KBM-7 (cell line): ENCODE measurements around the gene RNF151.
"Not testable (repeated sequence)": the region's sequence is repeated elsewhere in the genome, so short reads cannot be mapped to it uniquely, and the experiment has no call there.

Source experiments
- DNase-seq: peaks from one replicate; pipeline ENCODE4 v3.0.0-alpha.2; 2015
- in situ Hi-C: fragments of 300-500 bp; cut with MboI; formaldehyde crosslinking; loops from 2 replicates; pipeline ENCODE4 v1.14.3; 2020; ENCODE audit warnings: low sequenced_read_pairs, low pct_unique_long_range_greater_than_20kb, mixed read lengths

RNF151 gene, protein sequence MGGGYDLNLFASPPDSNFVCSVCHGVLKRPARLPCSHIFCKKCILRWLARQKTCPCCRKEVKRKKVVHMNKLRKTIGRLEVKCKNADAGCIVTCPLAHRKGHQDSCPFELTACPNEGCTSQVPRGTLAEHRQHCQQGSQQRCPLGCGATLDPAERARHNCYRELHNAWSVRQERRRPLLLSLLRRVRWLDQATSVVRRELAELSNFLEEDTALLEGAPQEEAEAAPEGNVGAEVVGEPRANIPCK

DNA sequence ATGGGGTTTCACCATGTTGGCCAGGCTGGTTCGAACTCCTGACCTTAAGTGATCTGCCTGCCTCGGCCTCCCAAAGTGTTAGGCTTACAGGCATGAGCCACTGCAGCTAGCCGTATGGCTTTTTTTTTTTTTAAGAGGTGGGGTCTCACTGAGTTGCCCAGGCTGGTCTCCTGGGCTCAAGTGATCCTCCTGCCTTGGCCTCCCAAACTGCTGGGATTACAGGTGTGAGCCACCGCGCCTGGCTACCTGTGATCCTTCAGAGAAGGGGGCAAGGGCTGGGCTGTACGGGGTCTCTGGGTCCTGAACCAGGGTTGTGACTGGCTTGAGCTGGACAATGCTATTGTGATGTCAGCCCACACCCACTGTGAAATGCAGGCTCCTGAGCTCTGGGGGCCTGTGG is at the start of gene RNF151:
Gene RNF151, plus strand, starts transcription at position 397 of the 400 bp plus-strand sequence. CDS start 26 bp downstream, outside the sequence.
- no peak for DNase-seq
- in situ Hi-C loops = no loop called here

DNA sequence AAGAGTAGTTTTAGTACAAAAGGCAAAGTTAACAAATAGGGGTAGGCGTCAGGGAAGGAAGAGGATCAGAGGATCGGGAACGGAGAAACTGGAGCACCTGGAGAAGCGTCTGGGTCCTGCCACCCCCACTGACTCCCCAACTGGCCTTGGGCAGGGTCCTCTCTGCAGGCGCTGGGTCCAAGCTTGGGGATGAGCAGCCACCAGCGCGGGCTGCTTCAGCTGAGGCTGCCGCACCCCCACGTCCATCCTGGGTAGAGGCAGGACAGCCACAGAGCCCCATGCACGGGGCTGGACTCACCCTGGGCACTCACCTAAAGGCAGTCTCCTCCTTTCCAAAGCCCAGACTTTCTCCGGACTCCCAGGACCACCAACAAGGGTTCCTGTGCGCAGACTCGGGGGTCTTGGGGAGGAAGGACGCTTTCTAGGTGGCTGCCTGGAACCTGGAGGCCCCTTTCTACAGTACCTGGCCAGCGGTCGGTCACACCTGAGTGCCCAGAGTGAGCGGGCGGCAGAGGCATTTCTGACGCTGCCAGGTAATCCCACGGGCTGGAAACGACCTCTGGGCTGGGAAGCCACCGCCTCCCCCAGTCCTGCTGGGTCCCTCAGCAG is 49.5 kb upstream of the RNF151 start:
- in situ Hi-C loops = no loop called here

DNA sequence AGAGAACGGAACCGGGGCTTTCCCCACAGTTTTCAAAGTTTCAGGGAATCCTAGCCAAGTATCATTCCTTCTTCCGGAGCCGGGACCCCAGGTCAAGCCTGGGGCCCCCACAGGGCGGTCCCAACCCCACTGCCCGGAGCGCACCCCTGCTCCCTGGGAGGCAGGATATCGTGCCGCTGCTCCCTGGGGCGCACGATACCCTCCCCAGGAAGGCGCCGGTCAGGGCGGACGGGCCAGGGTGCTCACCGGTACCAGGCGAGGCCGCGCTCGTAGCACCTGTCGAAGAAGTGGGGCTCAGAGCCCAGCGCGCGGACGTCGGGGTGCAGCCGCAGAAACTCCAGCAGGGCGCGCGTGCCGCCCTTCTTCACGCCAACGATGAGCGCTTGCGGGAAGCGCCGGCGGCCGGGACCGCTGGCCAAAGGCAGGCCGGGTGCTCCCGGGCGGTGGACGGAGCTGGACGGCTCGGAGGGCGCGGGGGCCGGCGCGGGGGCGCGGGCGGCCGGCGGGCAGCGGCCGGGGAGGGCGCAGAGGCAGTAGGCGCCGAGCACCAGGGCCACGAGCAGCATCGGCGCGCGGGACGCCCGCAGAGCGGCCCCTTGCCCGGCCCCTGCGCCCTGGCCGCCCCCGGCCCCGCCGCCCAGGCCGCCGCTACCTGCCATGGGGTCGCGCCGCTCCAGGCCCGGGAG is 48.8 kb upstream of the RNF151 start:
- in situ Hi-C loops = no loop called here
- DNase-seq = no peak

More for the DNA sequence above, 49.5 kb upstream of the RNF151 start:
- DNase-seq = no peak

DNA sequence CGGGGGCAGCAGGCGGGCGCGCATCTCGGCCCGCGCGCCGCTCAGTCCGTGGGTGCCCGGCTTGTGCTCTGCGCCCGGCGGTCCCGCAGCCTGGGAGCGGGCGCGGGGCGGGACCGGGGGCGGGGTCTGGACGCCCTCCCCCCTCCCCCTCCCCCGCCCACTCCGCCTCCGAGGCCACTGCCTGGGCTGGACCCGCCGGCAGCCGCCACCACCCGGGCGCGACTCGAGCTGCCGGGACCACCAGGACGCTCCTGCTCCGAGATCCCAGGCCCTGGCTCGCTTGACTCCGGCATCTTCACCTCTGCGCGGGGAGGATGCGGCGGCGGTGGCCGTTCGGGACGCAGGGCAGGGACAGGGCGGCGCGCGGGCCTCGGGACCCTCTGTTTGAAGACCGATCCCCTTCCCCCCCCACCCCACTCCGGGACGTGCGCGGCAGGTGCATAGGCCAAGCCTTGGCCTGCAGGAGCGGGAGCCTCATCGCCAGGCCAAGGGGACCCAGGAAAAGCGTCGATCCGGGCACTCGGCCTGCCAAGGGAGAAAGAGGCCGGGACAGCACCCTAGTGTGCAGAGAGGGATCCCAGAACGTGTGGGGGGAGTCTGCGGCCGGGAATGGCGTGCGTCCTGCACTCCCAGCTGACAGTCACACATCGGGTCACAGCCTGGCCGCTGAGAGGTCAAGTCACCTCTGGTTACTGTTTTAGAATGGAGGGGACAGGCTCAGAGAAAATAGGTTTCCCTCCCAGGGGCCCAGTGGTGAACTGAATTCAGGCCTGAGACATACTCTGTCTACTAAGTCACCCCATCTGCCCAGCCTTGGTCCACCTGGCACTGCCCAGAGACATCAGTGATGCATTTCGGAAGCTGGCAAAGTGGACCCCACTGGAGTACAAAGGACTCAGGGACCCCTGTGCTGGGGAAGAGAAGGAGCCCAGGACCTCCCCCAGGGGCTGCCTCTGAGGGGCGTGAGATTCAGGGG is 48.0 kb upstream of the RNF151 start, which contains the start of gene HS3ST6:
Gene HS3ST6, minus strand, starts transcription at position 65 of the 976 bp plus-strand sequence. CDS start 92 bp downstream, outside the sequence.
- in situ Hi-C loops = no loop called here
- no peak for DNase-seq

DNA sequence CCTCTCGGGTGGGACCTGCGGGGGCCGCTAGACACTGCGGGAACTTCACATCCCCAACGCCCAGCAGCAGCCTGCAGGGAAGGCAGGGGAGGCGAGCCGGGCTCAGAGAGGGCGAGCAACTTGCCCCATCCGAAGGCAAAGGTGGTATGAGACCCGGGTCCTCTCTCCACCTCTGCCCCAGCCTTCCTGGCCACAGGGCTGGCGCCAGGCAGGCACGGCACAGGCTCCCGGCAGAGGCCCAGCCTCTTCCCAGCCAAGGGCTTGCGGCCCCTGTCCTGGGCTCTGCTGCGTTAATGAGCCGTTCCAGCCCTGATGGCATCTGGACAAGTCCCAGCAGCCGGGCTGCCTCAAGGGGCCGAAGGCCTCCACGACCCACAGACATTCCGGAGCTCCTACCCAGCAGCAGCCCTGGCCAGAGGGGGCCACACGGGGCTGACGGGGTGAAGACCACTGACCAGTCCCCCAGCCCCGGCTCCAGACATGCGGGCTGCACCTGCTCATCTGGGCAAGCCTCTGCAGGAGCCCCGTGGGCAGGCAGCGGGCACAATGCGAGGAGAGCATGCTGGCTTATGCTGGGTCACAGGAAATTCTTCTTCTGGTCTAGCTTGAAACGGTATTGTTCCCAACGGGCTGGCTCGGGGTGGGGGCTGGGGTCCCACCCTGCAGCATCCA is 47.2 kb upstream of the RNF151 start:
- in situ Hi-C loops = no loop called here
- DNase-seq = no peak

DNA sequence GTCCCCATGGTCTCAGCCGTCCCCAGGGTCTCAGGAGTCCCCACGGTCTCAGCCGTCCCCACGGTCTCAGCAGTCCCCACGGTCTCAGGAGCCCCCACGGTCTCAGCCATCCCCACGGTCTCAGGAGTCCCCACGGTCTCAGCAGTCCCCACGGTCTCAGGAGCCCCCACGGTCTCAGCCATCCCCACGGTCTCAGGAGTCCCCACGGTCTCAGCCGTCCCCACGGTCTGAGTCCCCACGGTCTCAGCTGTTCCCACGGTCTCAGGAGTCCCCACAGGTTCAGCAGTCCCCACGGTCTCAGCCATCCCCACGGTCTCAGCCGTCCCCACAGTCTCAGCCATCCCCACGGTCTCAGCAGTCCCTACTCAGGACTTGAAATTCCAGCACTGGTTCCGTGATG is 46.5 kb upstream of the RNF151 start:
- in situ Hi-C loops = not testable (repeated sequence)

DNA sequence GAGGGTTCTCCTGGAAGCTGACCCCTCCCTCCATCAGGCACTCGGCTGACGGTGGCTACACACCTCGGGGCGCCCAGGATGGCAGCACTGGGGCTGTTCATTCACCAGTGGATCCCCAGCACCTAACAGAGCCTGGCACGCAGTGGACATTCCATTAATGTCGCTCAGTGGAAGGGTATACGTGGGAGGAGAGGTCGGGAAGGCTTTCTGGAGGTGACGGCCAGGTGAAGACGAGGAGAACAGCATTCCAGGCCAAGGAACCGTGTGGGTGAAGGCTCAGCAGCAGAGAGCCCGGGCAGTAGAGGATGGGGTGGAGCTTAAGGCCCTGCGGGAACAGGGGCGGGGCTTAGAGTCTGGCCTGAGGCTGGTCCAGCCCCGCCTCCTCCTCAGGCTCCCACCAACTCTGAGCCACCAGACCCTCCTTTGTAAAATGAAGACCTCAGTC is 45.9 kb upstream of the RNF151 start:
- peak; percentile 63 for DNase-seq
- in situ Hi-C loops = no loop called here

More for the DNA sequence above, 46.5 kb upstream of the RNF151 start:
- DNase-seq = not testable (repeated sequence)

DNA sequence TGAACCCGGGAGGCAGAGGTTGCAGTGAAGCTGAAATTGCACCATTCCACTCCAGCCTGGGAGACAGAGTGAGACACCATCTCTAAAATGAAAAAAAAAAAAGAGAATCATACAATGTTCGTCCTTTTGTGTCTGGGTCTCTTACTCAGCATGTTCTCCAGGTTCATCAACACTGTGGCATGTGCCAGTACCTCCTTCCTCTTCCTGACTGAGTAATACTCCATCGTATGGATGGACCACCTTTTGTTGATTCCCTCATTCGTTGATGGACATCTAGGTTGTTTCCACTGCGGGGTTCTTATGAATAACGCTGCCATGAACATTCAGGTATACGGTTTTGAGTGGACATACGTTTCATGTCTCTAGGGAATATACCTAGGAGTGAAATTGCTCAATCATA is 44.3 kb upstream of the RNF151 start:
- no peak for DNase-seq
- in situ Hi-C loops = no loop called here

DNA sequence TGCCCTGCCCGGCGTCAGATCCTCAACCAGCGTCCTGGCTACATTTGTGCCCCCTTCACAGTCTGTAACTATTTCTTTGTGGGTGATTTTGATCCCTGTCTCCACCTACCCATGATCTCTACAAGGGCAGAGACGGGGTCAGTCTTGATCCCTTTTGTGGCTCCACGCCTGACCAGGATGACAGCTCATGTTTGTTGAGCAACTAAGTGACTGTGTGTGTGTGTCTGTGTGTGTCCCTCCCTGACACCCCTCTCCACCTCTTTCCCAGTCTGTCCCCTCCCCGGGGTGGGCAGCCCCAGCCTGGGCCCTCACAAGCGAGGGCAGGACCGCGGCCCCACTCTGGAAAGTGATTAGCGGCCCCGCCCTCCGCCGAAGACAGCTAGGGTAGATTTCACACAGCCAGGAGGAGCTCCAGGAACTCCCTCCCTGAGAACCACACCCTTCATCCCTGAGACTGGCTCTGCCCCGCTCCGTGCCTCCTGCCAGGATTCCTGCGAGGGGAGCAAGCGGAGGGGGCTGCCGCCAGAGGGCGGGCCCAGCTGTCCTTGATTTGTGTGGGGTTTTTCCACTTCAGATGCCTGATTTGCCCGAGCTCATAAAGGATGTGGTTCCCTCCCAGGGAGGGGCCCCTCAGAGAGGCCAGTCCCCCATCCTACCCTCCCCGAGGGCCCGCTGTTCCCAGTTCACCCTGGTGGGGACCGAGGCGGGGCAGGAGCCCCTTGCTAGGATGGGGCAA is 43.2 kb upstream of the RNF151 start:
- DNase-seq = no peak
- in situ Hi-C loops = no loop called here

DNA sequence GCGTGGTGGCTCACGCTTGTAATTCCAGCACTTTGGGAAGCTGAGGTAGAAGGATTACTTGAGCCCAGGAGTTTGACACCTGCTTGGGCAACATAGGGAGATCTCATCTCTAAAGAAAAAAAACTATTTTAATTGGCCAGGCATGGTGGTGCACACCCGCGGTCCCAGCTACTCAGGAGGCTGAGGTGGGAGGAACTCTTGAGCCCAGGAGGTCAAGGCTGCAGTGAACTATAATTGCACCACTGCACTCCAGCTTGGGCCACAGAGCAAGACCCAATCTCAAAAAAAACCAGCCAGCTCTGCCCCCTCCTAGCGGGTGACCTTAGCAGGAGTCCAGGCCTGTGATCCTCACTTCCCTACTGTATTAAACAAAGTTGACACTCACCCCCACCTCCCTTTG is 42.6 kb upstream of the RNF151 start:
- DNase-seq = no peak
- in situ Hi-C loops = no loop called here

DNA sequence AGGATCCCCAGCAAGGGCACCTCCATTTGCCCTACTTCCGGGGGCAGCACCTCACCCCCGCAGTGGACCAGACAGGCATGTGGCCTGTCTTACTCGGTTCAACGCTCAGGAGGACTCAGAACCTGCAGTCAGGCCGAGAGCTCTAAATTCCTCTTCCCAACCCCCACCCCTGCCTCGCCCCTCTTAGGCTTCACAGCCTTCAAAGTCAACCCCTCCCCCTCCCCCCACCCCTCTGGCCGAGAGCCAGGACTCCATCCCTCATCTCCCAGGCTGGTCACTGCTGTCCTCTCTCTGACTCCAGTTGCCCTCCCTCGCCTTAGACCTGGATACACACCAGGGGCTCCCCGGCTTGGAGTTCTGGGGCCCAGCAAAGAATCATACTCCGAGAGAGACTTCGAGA is 40.4 kb upstream of the RNF151 start:
- in situ Hi-C loops = no loop called here

DNA sequence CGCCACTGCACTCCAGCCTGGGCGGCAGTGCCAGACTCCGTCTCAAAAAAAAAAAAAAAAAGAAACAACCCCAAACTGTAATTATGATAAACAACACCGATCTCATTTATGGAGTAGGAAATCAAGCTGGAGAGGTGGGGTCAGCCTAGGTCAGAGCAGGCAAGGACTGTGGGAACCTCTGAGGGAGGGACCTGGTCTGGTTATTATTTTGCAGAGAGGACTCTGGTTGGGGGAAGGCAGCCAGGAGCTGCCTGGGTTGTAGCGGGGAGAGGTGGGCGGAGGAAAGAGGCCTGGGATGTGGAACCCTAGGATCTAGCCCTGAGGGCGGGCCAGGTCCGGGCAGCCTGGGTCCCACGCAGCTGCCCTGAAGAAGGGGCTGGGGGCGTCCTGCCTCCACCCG is 37.6 kb upstream of the RNF151 start:
- DNase-seq = no peak
- in situ Hi-C loops = no loop called here

More for the DNA sequence above, 40.4 kb upstream of the RNF151 start:
- no peak for DNase-seq

DNA sequence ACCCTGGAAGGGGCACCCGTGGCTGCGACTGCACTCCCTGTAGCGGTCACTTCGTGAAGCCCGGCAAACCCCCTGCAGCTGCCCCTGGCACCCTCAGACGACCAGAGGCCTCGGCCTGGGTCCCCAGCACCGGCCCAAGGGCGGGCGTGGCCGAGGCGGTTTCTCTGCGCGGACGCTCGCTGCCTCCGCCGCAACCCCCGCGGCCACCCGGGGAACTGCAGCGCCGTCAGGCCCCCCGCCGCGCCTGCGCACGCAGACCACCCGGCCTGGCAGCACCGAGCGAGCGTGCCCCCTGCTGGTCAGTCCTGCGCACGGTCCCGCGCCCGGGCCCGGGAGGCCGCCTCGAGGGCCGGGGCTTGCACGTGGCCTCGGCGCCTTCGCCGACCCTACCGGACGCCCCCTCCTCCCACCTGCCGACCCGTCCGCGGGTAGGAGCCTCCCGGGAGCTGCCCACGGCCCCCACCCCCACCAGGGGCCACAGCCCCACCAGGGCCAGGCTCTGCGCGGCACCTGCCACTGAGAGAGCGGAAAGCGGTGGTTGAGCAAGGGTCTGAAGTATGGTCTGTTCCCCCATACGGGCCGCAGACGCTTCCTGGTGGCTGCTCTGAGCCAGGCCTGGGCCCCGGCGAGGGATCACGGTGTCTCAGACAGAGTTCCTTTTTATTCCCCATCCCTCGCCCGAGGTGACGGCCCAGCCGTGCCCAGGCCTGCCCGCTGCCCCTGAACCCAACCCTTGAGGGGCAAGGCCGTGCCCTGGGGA is 36.9 kb upstream of the RNF151 start:
- in situ Hi-C loops = no loop called here
- peak; percentile 90 for DNase-seq

DNA sequence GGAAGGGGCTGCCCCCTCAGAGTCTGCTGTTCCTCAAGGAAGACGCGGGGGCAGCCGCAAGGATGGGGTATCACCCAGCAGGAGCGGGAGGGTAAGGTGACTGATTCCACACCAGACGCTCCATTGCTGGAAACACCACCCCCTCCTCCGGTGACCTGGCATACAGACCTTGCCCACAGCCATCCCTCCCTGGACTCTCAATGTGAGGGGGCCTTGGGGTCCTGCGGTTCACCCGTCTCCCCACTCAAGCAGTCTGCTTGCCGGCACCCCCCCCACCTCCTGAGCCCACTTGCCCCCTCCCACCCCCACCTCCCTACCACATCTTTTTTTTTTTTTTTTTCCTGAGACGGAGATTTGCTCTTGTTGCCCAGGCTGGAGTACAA is 36.3 kb upstream of the RNF151 start:
- in situ Hi-C loops = no loop called here

DNA sequence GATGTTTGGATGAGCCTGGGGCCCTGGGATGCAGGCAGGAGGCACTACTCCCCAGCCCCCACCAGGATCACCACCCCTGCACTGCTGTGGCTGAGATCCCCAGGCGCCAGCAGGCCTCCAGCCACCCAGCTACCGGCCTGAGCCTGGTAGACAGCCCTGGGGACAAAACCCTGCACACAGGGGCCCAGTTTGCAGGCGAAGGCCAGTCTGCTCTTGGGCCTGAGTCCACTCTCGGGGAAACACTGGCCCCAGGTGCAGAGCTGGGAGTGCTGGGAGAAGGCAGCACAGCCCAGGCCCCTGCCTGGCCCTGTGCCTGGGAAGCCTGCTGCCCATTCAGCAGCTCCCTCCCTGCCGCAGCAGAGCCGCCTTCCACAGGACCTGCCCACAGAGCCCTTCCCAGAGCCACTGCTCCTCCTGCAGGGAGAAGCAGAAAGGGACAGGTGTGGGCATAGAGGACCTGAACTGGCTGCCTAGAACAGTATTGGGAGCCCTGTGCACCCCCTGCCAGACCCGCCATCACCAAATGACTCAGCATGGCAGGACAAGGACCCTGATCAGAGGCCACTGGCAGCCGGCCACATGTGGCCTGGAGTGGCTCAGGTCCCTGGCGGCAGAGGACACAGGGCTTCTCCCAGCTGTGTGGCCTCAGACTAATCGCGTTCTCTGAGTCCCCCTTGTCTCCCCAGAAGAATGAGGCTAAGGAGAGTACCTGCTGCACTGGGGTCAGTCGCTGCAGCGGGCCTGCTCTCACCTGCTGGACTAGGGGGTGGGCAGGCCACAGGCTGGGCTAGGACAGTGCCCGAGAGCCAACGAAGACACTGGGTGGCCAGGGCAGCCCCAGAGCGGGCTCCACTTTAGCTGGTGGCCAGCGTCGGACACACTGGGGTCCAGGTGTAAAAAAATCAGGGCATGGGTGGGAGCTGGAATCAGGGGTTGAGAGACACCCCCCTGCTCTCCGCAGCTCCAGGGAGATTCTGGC is 34.3 kb upstream of the RNF151 start:
- no peak for DNase-seq
- in situ Hi-C loops = no loop called here

More for the DNA sequence above, 36.3 kb upstream of the RNF151 start:
- no peak for DNase-seq

DNA sequence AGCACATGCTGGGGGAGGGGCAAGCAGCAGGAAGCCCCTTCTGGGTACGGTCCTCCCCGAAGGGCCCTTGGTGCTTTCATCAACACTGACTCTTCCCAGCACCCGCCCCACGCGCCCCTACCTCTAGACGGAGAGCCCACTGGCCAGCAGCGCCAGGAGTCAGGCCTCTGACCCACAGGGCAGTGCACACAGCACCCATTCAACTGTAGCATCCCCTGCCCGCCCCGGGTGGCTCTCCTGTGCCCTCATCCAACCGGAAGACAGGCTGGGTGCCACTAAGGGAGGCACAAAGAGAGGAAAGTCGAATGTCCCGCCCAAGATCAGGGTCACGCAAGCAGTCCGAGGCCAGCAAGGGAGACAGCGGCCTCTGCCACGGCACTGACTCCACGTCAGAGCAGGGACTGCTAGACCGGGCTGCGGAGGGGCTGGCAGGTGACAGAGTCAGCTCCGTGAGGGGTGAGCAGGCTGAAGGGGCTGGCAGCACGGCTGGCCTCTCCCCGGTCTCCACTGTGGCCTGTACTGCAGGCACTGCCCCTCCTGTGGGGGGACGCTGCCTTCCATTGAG is 33.5 kb upstream of the RNF151 start:
- DNase-seq = no peak
- in situ Hi-C loops = no loop called here
